Ishikawa (cell line): ENCODE results near the gene COL4A2.

ENCODE experiments used
- YY1 ChIP-seq: IDR thresholded peaks from 2 replicates; pipeline ENCODE4 v1.6.1; 2012; ENCODE audit warnings: low read depth
- TF ChIP-seq, protein P1 (sequence below): IDR thresholded peaks from 2 replicates; pipeline ENCODE4 v1.6.1; 2012; ENCODE audit warnings: low read depth, mild to moderate bottlenecking
- TF ChIP-seq, protein P2 (sequence below): IDR thresholded peaks from 2 replicates; pipeline ENCODE4 v1.6.1; 2012

DNA sequence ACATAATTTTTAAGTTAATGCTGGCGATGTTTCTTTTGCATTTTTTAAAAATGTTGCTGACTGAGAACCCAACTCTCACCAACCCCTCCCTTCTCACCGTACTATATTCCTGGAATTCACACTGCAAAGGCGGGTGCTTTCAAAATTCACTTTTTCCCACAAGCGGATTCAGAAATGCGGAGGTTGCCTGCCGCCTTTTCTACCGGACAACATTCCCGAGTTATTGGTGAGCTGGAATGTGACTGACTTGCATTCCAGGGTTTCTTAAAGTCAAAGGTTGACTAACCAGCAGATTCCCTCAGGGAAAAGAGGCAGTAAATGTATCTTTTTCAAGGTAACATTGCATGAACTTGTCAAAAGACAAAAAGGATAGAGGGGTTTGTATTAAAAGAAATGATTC lies 141.1 kb downstream of the COL4A2 start:
- TF ChIP-seq, protein P1, sequence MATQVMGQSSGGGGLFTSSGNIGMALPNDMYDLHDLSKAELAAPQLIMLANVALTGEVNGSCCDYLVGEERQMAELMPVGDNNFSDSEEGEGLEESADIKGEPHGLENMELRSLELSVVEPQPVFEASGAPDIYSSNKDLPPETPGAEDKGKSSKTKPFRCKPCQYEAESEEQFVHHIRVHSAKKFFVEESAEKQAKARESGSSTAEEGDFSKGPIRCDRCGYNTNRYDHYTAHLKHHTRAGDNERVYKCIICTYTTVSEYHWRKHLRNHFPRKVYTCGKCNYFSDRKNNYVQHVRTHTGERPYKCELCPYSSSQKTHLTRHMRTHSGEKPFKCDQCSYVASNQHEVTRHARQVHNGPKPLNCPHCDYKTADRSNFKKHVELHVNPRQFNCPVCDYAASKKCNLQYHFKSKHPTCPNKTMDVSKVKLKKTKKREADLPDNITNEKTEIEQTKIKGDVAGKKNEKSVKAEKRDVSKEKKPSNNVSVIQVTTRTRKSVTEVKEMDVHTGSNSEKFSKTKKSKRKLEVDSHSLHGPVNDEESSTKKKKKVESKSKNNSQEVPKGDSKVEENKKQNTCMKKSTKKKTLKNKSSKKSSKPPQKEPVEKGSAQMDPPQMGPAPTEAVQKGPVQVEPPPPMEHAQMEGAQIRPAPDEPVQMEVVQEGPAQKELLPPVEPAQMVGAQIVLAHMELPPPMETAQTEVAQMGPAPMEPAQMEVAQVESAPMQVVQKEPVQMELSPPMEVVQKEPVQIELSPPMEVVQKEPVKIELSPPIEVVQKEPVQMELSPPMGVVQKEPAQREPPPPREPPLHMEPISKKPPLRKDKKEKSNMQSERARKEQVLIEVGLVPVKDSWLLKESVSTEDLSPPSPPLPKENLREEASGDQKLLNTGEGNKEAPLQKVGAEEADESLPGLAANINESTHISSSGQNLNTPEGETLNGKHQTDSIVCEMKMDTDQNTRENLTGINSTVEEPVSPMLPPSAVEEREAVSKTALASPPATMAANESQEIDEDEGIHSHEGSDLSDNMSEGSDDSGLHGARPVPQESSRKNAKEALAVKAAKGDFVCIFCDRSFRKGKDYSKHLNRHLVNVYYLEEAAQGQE: no peak
- TF ChIP-seq, protein P2, sequence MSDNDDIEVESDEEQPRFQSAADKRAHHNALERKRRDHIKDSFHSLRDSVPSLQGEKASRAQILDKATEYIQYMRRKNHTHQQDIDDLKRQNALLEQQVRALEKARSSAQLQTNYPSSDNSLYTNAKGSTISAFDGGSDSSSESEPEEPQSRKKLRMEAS: peak; percentile 82
- TF ChIP-seq YY1: no peak
